ENCODE measurements around the gene GPC6. TPM values are rescaled to one million over a fixed set of nuclear protein-coding genes. Genes with fewer than 3 reads are reported as not detected.

Gene GPC6
- total and polyA plus RNA-seq, 2 donors (not counting 1 experiment from before 2014, with no cell fraction given), result not detected

DNA sequence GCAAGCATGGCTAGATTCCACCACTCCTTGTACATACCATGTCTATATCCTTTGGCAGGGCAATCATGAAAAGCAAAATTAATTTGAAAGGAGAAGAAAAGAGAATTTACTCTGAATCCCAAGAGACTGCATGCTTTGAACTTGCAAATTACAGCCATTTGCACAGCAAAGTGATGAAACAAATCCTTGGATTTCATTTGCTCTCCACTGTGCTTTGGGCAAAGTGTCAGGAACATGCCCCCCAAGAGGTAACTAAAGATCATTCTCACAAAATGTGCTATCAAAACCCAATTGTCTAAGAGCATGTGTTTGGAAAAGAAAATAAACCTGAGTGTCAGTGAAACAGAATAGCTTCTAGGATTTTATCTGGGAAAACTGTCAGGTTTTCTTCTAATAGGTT lies 298.5 kb downstream of the GPC6 start:
- DNase-seq, result no peak
- no peak overlapping the region for H3K4me3 Mint-ChIP-seq
- TF ChIP-seq CTCF (IDR thresholded peaks at IDR 0.05) (no peak), EZH2 (IDR thresholded peaks at IDR 0.05; ENCODE audit: borderline replicate concordance, insufficient read depth, low read depth, low read length, poor library complexity, severe bottlenecking) (no peak)
- H3K9me3 ChIP-seq (ENCODE audit: control extremely low read depth in 1 of 3, control insufficient read depth in 2 of 3, insufficient read depth in 1 of 3, low read length in 2 of 3), result no peaks in the 10 kb centered on the region
- no peaks in the 10 kb centered on the region for H3K4me1 Mint-ChIP-seq
- no peak for ATAC-seq (ENCODE audit: low read depth)
- H3K4me1 ChIP-seq (ENCODE audit: control insufficient read depth in 2 of 2, insufficient read depth in 2 of 2, low read length in 2 of 2), result no peaks in the 10 kb centered on the region
- H3K27ac ChIP-seq (ENCODE audit: low read length in 2 of 2), result no peak overlapping the region
- no peaks in the 10 kb centered on the region for H3K27me3 ChIP-seq (replicated peaks in 1 of 4; ENCODE audit: control extremely low read depth in 1 of 4, control insufficient read depth in 3 of 4, insufficient read depth in 4 of 4, low read length in 3 of 4)
- no peaks in the 10 kb centered on the region for H3K27me3 Mint-ChIP-seq
- no peak overlapping the region for H3K27ac Mint-ChIP-seq
- no peak overlapping the region for H3K4me2 ChIP-seq (replicated peaks; ENCODE audit: low read depth, low read length, poor library complexity, severe bottlenecking)
- H3K9ac ChIP-seq (ENCODE audit: low read length), result no peak overlapping the region
- CTCF ChIA-PET, result no interaction called here
- H3K4me3 ChIP-seq (ENCODE audit: control extremely low read depth in 1 of 5, extremely low read depth in 1 of 5, insufficient read depth in 1 of 5, low read depth in 2 of 5, low read length in 4 of 5), result no peak overlapping the region
- no peaks in the 10 kb centered on the region for H3K9me3 Mint-ChIP-seq (ENCODE audit: insufficient read depth)
- POLR2A ChIA-PET, result no interaction called here
- no peaks in the 10 kb centered on the region for H3K36me3 ChIP-seq (replicated peaks in 1 of 2; ENCODE audit: control extremely low read depth in 1 of 2, control insufficient read depth in 1 of 2, extremely low read depth in 1 of 2, insufficient read depth in 2 of 2, low read length in 1 of 2)
- H3K79me2 ChIP-seq (ENCODE audit: control insufficient read depth, insufficient read depth, low read length), result no peaks in the 10 kb centered on the region
- no peaks in the 10 kb centered on the region for H4K20me1 ChIP-seq (ENCODE audit: control insufficient read depth, insufficient read depth, low read length, poor library complexity, severe bottlenecking)
- intact Hi-C loops (cut with micrococcal nuclease), result no loop called here
- no peak overlapping the region for H2AFZ ChIP-seq (ENCODE audit: insufficient read depth, low read depth, low read length, poor library complexity, severe bottlenecking)

- H3K79me2 ChIP-seq (ENCODE audit: control insufficient read depth, insufficient read depth, low read length), result no peaks in the 10 kb centered on the region
- H3K4me2 ChIP-seq (replicated peaks; ENCODE audit: low read depth, low read length, poor library complexity, severe bottlenecking), result no peak overlapping the region
- H3K4me3 Mint-ChIP-seq, result no peak overlapping the region
- no peaks in the 10 kb centered on the region for H3K9me3 ChIP-seq (ENCODE audit: control extremely low read depth in 1 of 3, control insufficient read depth in 2 of 3, insufficient read depth in 1 of 3, low read length in 2 of 3)
- H4K20me1 ChIP-seq (ENCODE audit: control insufficient read depth, insufficient read depth, low read length, poor library complexity, severe bottlenecking), result no peaks in the 10 kb centered on the region
- no peaks in the 10 kb centered on the region for H3K4me1 ChIP-seq (ENCODE audit: control insufficient read depth in 2 of 2, insufficient read depth in 2 of 2, low read length in 2 of 2)
- TF ChIP-seq CTCF (IDR thresholded peaks at IDR 0.05), result no peak
- no peak for TF ChIP-seq EZH2 (IDR thresholded peaks at IDR 0.05; ENCODE audit: borderline replicate concordance, insufficient read depth, low read depth, low read length, poor library complexity, severe bottlenecking)
- H2AFZ ChIP-seq (ENCODE audit: insufficient read depth, low read depth, low read length, poor library complexity, severe bottlenecking), result no peak overlapping the region
- no peak overlapping the region for H3K27ac Mint-ChIP-seq
- no CpG with 5 or more reads among the region's 2 CpGs for WGBS (ENCODE audit: insufficient coverage)
- no peak overlapping the region for H3K4me3 ChIP-seq (ENCODE audit: control extremely low read depth in 1 of 5, extremely low read depth in 1 of 5, insufficient read depth in 1 of 5, low read depth in 2 of 5, low read length in 4 of 5)
- no peaks in the 10 kb centered on the region for H3K27me3 ChIP-seq (replicated peaks in 1 of 4; ENCODE audit: control extremely low read depth in 1 of 4, control insufficient read depth in 3 of 4, insufficient read depth in 4 of 4, low read length in 3 of 4)
- CTCF ChIA-PET, result no interaction called here
- no peak for DNase-seq
- ATAC-seq (ENCODE audit: low read depth), result no peak
- H3K27ac ChIP-seq (ENCODE audit: low read length in 2 of 2), result no peak overlapping the region
- intact Hi-C loops (cut with micrococcal nuclease), result no loop called here
- no peaks in the 10 kb centered on the region for H3K36me3 ChIP-seq (replicated peaks in 1 of 2; ENCODE audit: control extremely low read depth in 1 of 2, control insufficient read depth in 1 of 2, extremely low read depth in 1 of 2, insufficient read depth in 2 of 2, low read length in 1 of 2)
- POLR2A ChIA-PET, result no interaction called here
- H3K9ac ChIP-seq (ENCODE audit: low read length), result no peak overlapping the region
- H3K27me3 Mint-ChIP-seq, result no peaks in the 10 kb centered on the region
- H3K9me3 Mint-ChIP-seq (ENCODE audit: insufficient read depth), result no peaks in the 10 kb centered on the region
- H3K4me1 Mint-ChIP-seq, result no peaks in the 10 kb centered on the region
These were observed 301.2 kb downstream of the GPC6 start for GRCh38 chr13:93527748-93528297.

Data from B cell (primary cell).